CD8-positive, alpha-beta memory T cell (primary cell): Measurements from ENCODE around the gene CARD10. TPM values are rescaled to one million over a fixed set of nuclear protein-coding genes. Genes with fewer than 3 reads are reported as not detected.

ENCODE experiments used
- CTCF ChIA-PET: fragments of 350-600 bp; sonication (Branson Sonifier 250); formaldehyde crosslinking; loops from one replicate; lab custom pipeline; 2021; ENCODE audit warnings: antibody characterized with exemption; lab: Charles Lee
- POLR2A ChIA-PET: fragments of 350-600 bp; sonication (Branson Sonifier 250); formaldehyde crosslinking; loops from one replicate; lab custom pipeline; 2021; ENCODE audit warnings: antibody characterized with exemption; lab: Charles Lee
- DNase-seq, 5 donors: peaks; one replicate each; pipeline versions ENCODE4 v3.0.0 to v3.0.0-alpha.2; 2020 to 2022; ENCODE audit warnings: mixed read lengths in 1 of 5
- H3K27ac ChIP-seq: one replicate; pipeline ENCODE4 v1.7.0; 2013; ENCODE audit warnings: low read depth, mild to moderate bottlenecking, low read length, moderate library complexity
- H3K27me3 ChIP-seq: 2 replicates; pipeline ENCODE4 v1.7.0; 2013; ENCODE audit warnings: low read length, mild to moderate bottlenecking; ENCODE audit not compliant: insufficient read depth, poor library complexity, severe bottlenecking
- H3K36me3 ChIP-seq: 2 replicates; pipeline ENCODE4 v1.7.0; 2013; ENCODE audit warnings: mild to moderate bottlenecking, low read length, moderate library complexity; ENCODE audit not compliant: insufficient read depth
- H3K4me1 ChIP-seq: 2 replicates; pipeline ENCODE4 v1.7.0; 2013; ENCODE audit warnings: mild to moderate bottlenecking, low read length, moderate library complexity; ENCODE audit not compliant: insufficient read depth
- H3K4me3 ChIP-seq: 2 replicates; pipeline ENCODE4 v1.7.0; 2013; ENCODE audit warnings: mild to moderate bottlenecking, low read length
- H3K9me3 ChIP-seq: 2 replicates; pipeline ENCODE4 v1.7.0; 2013; ENCODE audit warnings: mild to moderate bottlenecking, low read length
- H3K27ac Mint-ChIP-seq, 8 donors: one replicate each; pipeline ENCODE4 v1.8.0; 2020 to 2021; ENCODE audit warnings: mixed read lengths in 8 of 8, mild to moderate bottlenecking in 6 of 8, inconsistent platforms in 3 of 8, moderate library complexity in 3 of 8
- H3K27me3 Mint-ChIP-seq, 2 donors: one replicate each; pipeline ENCODE4 v1.8.0; 2020 to 2021; ENCODE audit warnings: mixed read lengths in 2 of 2, mild to moderate bottlenecking in 1 of 2, moderate library complexity in 1 of 2
- H3K36me3 Mint-ChIP-seq, 3 donors: one replicate each; pipeline ENCODE4 v1.8.0; 2020 to 2021; ENCODE audit warnings: mixed read lengths in 3 of 3, inconsistent platforms in 1 of 3, mild to moderate bottlenecking in 1 of 3
- H3K4me1 Mint-ChIP-seq, 3 donors: one replicate each; pipeline ENCODE4 v1.8.0; 2020 to 2021; ENCODE audit warnings: mixed read lengths in 3 of 3, inconsistent platforms in 1 of 3, mild to moderate bottlenecking in 1 of 3
- H3K4me3 Mint-ChIP-seq, 7 donors: one replicate each; pipeline ENCODE4 v1.8.0; 2020 to 2021; ENCODE audit warnings: mixed read lengths in 7 of 7, mild to moderate bottlenecking in 6 of 7, moderate library complexity in 4 of 7, inconsistent platforms in 2 of 7
- H3K9me3 Mint-ChIP-seq, 5 donors: one replicate each; pipeline ENCODE4 v1.8.0; 2020 to 2022; ENCODE audit warnings: mixed read lengths in 5 of 5, mild to moderate bottlenecking in 3 of 5, moderate library complexity in 2 of 5, inconsistent platforms in 1 of 5
- polyA plus RNA-seq: library from polyadenylated mRNA; unstranded; fragments of 300-500 nt; fragmentation: Illumina TruSeq; gene quantifications from one replicate; pipeline ENCODE4 v1.2.3, GENCODE V29; 2021
- total RNA-seq, 2 experiments: library from RNA; stranded (reverse); gene quantifications; one replicate each; pipeline ENCODE4 v1.2.3, GENCODE V29; 2021

CARD10 gene
- total and polyA plus RNA-seq, 3 experiments from 2014 or later, result 0.29 to 1.0 (median 0.31) TPM

- H3K4me1 Mint-ChIP-seq, result peaks cover 10 to 29% (median 12%) of the 10 kb centered on the region in 3 donors
- H3K36me3 Mint-ChIP-seq, result no peaks in the 10 kb centered on the region
- H3K27ac Mint-ChIP-seq, result no peak overlapping the region
- ChIA-PET POLR2A (no interaction called here), CTCF (interaction anchor here (3.4 to 10.4 kb wide), 2 partner anchors 8 to 14 kb away, joined by 20 to 315 read pairs; no protein-coding TSS in a partner anchor)
- no peak overlapping the region for H3K4me3 ChIP-seq
- DNase-seq, result no peak
- no peak overlapping the region for H3K27ac ChIP-seq
- peaks cover 36 to 67% of the 10 kb centered on the region in 2 donors for H3K27me3 Mint-ChIP-seq
- H3K9me3 ChIP-seq, result no peaks in the 10 kb centered on the region
- peak overlapping the region in 5 of 7 donors; percentile 11 to 41 (median 32) for H3K4me3 Mint-ChIP-seq
- H3K4me1 ChIP-seq, result peaks cover 18% of the 10 kb centered on the region
- no peaks in the 10 kb centered on the region for H3K9me3 Mint-ChIP-seq
- no peaks in the 10 kb centered on the region for H3K36me3 ChIP-seq
- peaks cover 26% of the 10 kb centered on the region for H3K27me3 ChIP-seq
Measured at GRCh38 chr22:37559521-37559900, 40.3 kb upstream of the CARD10 start.

GRCh38 chr22:37558815-37559214 lies 39.6 kb upstream of the CARD10 start:
- Histone ChIP-seq H3K9me3 (no peaks in the 10 kb centered on the region), H3K4me1 (peaks cover 18% of the 10 kb centered on the region), H3K27me3 (peaks cover 26% of the 10 kb centered on the region), H3K27ac (no peak overlapping the region), H3K36me3 (no peaks in the 10 kb centered on the region), H3K4me3 (no peak overlapping the region)
- ChIA-PET CTCF (interaction anchor here (0.7 to 10.4 kb wide), 3 partner anchors 9 to 34 kb away, joined by 4 to 315 read pairs (median 20); no protein-coding TSS in a partner anchor), POLR2A (no interaction called here)
- DNase-seq, result no peak
- Mint-ChIP-seq H3K9me3 (no peaks in the 10 kb centered on the region), H3K27me3 (peaks cover 38 to 66% of the 10 kb centered on the region in 2 donors), H3K4me3 (no peak overlapping the region), H3K27ac (no peak overlapping the region), H3K36me3 (no peaks in the 10 kb centered on the region), H3K4me1 (peaks cover 10 to 29% (median 12%) of the 10 kb centered on the region in 3 donors)

GRCh38 chr22:37557321-37558001 lies 38.2 kb upstream of the CARD10 start:
- no peak for DNase-seq
- H3K4me3 Mint-ChIP-seq, result peak overlapping the region in 2 of 7 donors; percentile 3 to 28
- peaks cover 34 to 61% of the 10 kb centered on the region in 2 donors for H3K27me3 Mint-ChIP-seq
- H3K27me3 ChIP-seq, result peaks cover 18% of the 10 kb centered on the region
- peaks cover 17% of the 10 kb centered on the region for H3K4me1 ChIP-seq
- H3K27ac Mint-ChIP-seq, result no peak overlapping the region
- ChIA-PET POLR2A (interaction anchor here (0.6 kb wide), 1 partner anchor 918 kb away, joined by 11 read pairs; no protein-coding TSS in a partner anchor), CTCF (interaction anchor here (1.3 to 3.4 kb wide), 3 partner anchors 10 to 18 kb away, joined by 4 to 20 read pairs (median 5); no protein-coding TSS in a partner anchor)
- H3K4me3 ChIP-seq, result no peak overlapping the region
- H3K9me3 Mint-ChIP-seq, result no peaks in the 10 kb centered on the region
- no peaks in the 10 kb centered on the region for H3K9me3 ChIP-seq
- peaks cover 9 to 23% (median 10%) of the 10 kb centered on the region in 3 donors for H3K4me1 Mint-ChIP-seq
- H3K36me3 Mint-ChIP-seq, result no peaks in the 10 kb centered on the region
- H3K36me3 ChIP-seq, result no peaks in the 10 kb centered on the region
- H3K27ac ChIP-seq, result no peak overlapping the region

GRCh38 chr22:37556710-37557109 lies 37.5 kb upstream of the CARD10 start:
- H3K4me3 ChIP-seq, result no peak overlapping the region
- Mint-ChIP-seq H3K4me3 (no peak overlapping the region), H3K4me1 (peaks cover 2 to 15% (median 2%) of the 10 kb centered on the region in 3 donors), H3K9me3 (no peaks in the 10 kb centered on the region), H3K27me3 (peaks cover 29 to 54% of the 10 kb centered on the region in 2 donors), H3K27ac (no peak overlapping the region), H3K36me3 (no peaks in the 10 kb centered on the region)
- H3K27me3 ChIP-seq, result peaks cover 10% of the 10 kb centered on the region
- CTCF ChIA-PET, result interaction anchor here (3.4 kb wide), 1 partner anchor 11 kb away, joined by 20 read pairs; no protein-coding TSS in a partner anchor
- H3K9me3 ChIP-seq, result no peaks in the 10 kb centered on the region
- DNase-seq, result no peak
- POLR2A ChIA-PET, result no interaction called here
- no peak overlapping the region for H3K27ac ChIP-seq
- peaks cover 10% of the 10 kb centered on the region for H3K4me1 ChIP-seq
- H3K36me3 ChIP-seq, result no peaks in the 10 kb centered on the region

- no peaks in the 10 kb centered on the region for H3K36me3 ChIP-seq
- no peak overlapping the region for H3K27ac ChIP-seq
- Mint-ChIP-seq H3K4me1 (peaks cover 0 to 8% (median 0%) of the 10 kb centered on the region in 3 donors), H3K4me3 (no peak overlapping the region), H3K36me3 (no peaks in the 10 kb centered on the region), H3K9me3 (no peaks in the 10 kb centered on the region), H3K27ac (no peak overlapping the region), H3K27me3 (peaks cover 24 to 56% of the 10 kb centered on the region in 2 donors)
- no peak overlapping the region for H3K4me3 ChIP-seq
- ChIA-PET POLR2A (interaction anchor here (0.6 kb wide), 1 partner anchor 341 kb away, joined by 3 read pairs; no protein-coding TSS in a partner anchor), CTCF (interaction anchor here (0.7 to 1.2 kb wide), 3 partner anchors 12 to 49 kb away, joined by 3 to 6 read pairs (median 4); no protein-coding TSS in a partner anchor)
- H3K27me3 ChIP-seq, result no peaks in the 10 kb centered on the region
- H3K4me1 ChIP-seq, result no peaks in the 10 kb centered on the region
- no peak for DNase-seq
- H3K9me3 ChIP-seq, result no peaks in the 10 kb centered on the region
Measured at GRCh38 chr22:37555029-37555428, 35.8 kb upstream of the CARD10 start.

- H3K4me1 Mint-ChIP-seq, result peaks cover 0 to 3% (median 0%) of the 10 kb centered on the region in 3 donors
- H3K27ac Mint-ChIP-seq, result no peak overlapping the region
- POLR2A ChIA-PET, result no interaction called here
- no peaks in the 10 kb centered on the region for H3K4me1 ChIP-seq
- H3K9me3 Mint-ChIP-seq, result no peaks in the 10 kb centered on the region
- no peaks in the 10 kb centered on the region for H3K36me3 ChIP-seq
- no peaks in the 10 kb centered on the region for H3K36me3 Mint-ChIP-seq
- CTCF ChIA-PET, result interaction anchor here (1.1 to 16.7 kb wide), 2 partner anchors 10 to 14 kb away, joined by 4 to 315 read pairs; partner anchors contain the start of gene CDC42EP1
- no peak overlapping the region for H3K27ac ChIP-seq
- H3K9me3 ChIP-seq, result no peaks in the 10 kb centered on the region
- H3K27me3 ChIP-seq, result no peaks in the 10 kb centered on the region
- H3K27me3 Mint-ChIP-seq, result peaks cover 18 to 47% of the 10 kb centered on the region in 2 donors
- no peak overlapping the region for H3K4me3 Mint-ChIP-seq
- H3K4me3 ChIP-seq, result no peak overlapping the region
- DNase-seq, result no peak
Measured at GRCh38 chr22:37553725-37554124, 34.5 kb upstream of the CARD10 start.

- H3K27me3 Mint-ChIP-seq, result peaks cover 18 to 44% of the 10 kb centered on the region in 2 donors
Measured at GRCh38 chr22:37552524-37553163, 33.4 kb upstream of the CARD10 start.

More at GRCh38 chr22:37552524-37553163, 33.4 kb upstream of the CARD10 start:
- H3K36me3 ChIP-seq, result no peaks in the 10 kb centered on the region
- ChIA-PET CTCF (interaction anchor here (0.7 to 16.7 kb wide), 3 partner anchors 12 to 40 kb away, joined by 3 to 315 read pairs (median 22); partner anchors contain the start of gene CDC42EP1), POLR2A (no interaction called here)
- Mint-ChIP-seq H3K9me3 (no peaks in the 10 kb centered on the region), H3K36me3 (no peaks in the 10 kb centered on the region), H3K4me3 (no peak overlapping the region), H3K4me1 (peaks cover 0 to 3% (median 0%) of the 10 kb centered on the region in 3 donors), H3K27ac (peak overlapping the region in 1 of 8 donors; percentile 62)
- no peak overlapping the region for H3K4me3 ChIP-seq
- no peak for DNase-seq
- no peaks in the 10 kb centered on the region for H3K9me3 ChIP-seq
- H3K27ac ChIP-seq, result no peak overlapping the region
- H3K4me1 ChIP-seq, result no peaks in the 10 kb centered on the region
- no peaks in the 10 kb centered on the region for H3K27me3 ChIP-seq
